SJCRH30 (cell line): ENCODE data around the gene HSDL2. TPM values are rescaled to one million over a fixed set of nuclear protein-coding genes. Genes with fewer than 3 reads are reported as not detected.
A peak's percentile ranks its signal among the peaks of the same experiment; 100 is the strongest.

ENCODE experiments used
- DNase-seq, 2 experiments: peaks; one replicate each; pipeline ENCODE4 v3.0.0-alpha.2; 2015 to 2020
- H3K27ac ChIP-seq: fragments of 250-450 bp; sonication (Bioruptor Pico); 2 replicates; pipeline ENCODE4 v1.5.1; 2020; ENCODE audit warnings: mild to moderate bottlenecking, moderate library complexity
- H3K27me3 ChIP-seq: fragments of 250-450 bp; sonication (Bioruptor Pico); 2 replicates; pipeline ENCODE4 v1.5.1; 2020; ENCODE audit warnings: mild to moderate bottlenecking, moderate library complexity
- H3K36me3 ChIP-seq: fragments of 250-450 bp; sonication (Bioruptor Pico); 2 replicates; pipeline ENCODE4 v1.5.1; 2020; ENCODE audit warnings: mild to moderate bottlenecking, moderate library complexity
- H3K4me1 ChIP-seq: fragments of 250-450 bp; sonication (Bioruptor Pico); 2 replicates; pipeline ENCODE4 v1.5.1; 2020; ENCODE audit warnings: mild to moderate bottlenecking, moderate library complexity
- H3K4me3 ChIP-seq: fragments of 250-450 bp; sonication (Bioruptor Pico); 2 replicates; pipeline ENCODE4 v1.5.1; 2020; ENCODE audit warnings: mild to moderate bottlenecking, moderate library complexity
- H3K9me3 ChIP-seq: fragments of 250-450 bp; sonication (Bioruptor Pico); replicated peaks from 2 replicates; pipeline ENCODE4 v1.5.1; 2020; ENCODE audit warnings: mild to moderate bottlenecking, moderate library complexity
- total RNA-seq: library from RNA; depleted of rRNA; stranded (reverse); fragments of >200 nt; shearing (Covaris generic); gene quantifications from 2 replicates; pipeline ENCODE4 v1.2.3, GENCODE V29; 2014; rRNA removed

The HSDL2 gene
- total RNA-seq: 39.0 and 41.4 TPM in 2 replicates

- H3K27ac ChIP-seq: peak within 1 kb of the TSS; percentile 90
- no peaks in the 10 kb centered on the region; the same call in 1 of the 2 replicates for H3K9me3 ChIP-seq
- H3K4me1 ChIP-seq: peaks cover 15% of the 10 kb centered on the region
- H3K27me3 ChIP-seq: no peaks in the 10 kb centered on the region
- peak in 1 of 2 experiments; percentile 33 for DNase-seq
- H3K36me3 ChIP-seq: 0 out of 2 replicates have a peak, but pooled peaks cover 2% of the 10 kb centered on the region
- peak within 1 kb of the TSS; percentile 79 for H3K4me3 ChIP-seq
These were observed at the start of gene HSDL2 for GRCh38 chr9:112380102-112380824. TSS of gene HSDL2 (plus strand) at chr9:112380108. CDS start at chr9:112380164, 56 bp downstream.

- Histone ChIP-seq H3K27me3 (no peaks in the 10 kb centered on the region), H3K4me3 (peak overlapping the region; percentile 96), H3K27ac (peak overlapping the region; percentile 75; the same call in 1 of the 2 replicates), H3K4me1 (peaks cover 14% of the 10 kb centered on the region), H3K36me3 (no peaks in the 10 kb centered on the region), H3K9me3 (no peaks in the 10 kb centered on the region)
- DNase-seq: peak in 1 of 2 experiments; percentile 38
These were observed 48.3 kb upstream of the HSDL2 start for GRCh38 chr9:112331674-112331952.

GRCh38 chr9:112332214-112332613, 47.7 kb upstream of the HSDL2 start:
- no peak for DNase-seq
- Histone ChIP-seq H3K27ac (peak overlapping the region; percentile 75), H3K27me3 (no peaks in the 10 kb centered on the region)

GRCh38 chr9:112332674-112332976, 47.3 kb upstream of the HSDL2 start:
- H3K27ac ChIP-seq: peak overlapping the region; percentile 75
- H3K4me1 ChIP-seq: peaks cover 11% of the 10 kb centered on the region; the same call in 1 of the 2 replicates
- H3K4me3 ChIP-seq: peak overlapping the region; percentile 96
- no peaks in the 10 kb centered on the region for H3K27me3 ChIP-seq
- no peaks in the 10 kb centered on the region for H3K36me3 ChIP-seq
- no peak for DNase-seq
- no peaks in the 10 kb centered on the region for H3K9me3 ChIP-seq

More at GRCh38 chr9:112332214-112332613, 47.7 kb upstream of the HSDL2 start:
- no peaks in the 10 kb centered on the region for H3K36me3 ChIP-seq
- peak overlapping the region; percentile 96 for H3K4me3 ChIP-seq
- H3K9me3 ChIP-seq: no peaks in the 10 kb centered on the region
- H3K4me1 ChIP-seq: peaks cover 11% of the 10 kb centered on the region; the same call in 1 of the 2 replicates

- Histone ChIP-seq H3K36me3 (no peaks in the 10 kb centered on the region), H3K27ac (peak within 1 kb of the TSS; percentile 75), H3K27me3 (no peaks in the 10 kb centered on the region), H3K4me3 (peak within 1 kb of the TSS; percentile 96), H3K9me3 (no peaks in the 10 kb centered on the region), H3K4me1 (peaks cover 11% of the 10 kb centered on the region; the same call in 1 of the 2 replicates)
- DNase-seq: peak; percentile 85
These were observed 46.8 kb upstream of the HSDL2 start, which contains the start of gene PTBP3 for GRCh38 chr9:112332977-112333638. TSS of gene PTBP3 (minus strand) at chr9:112333619. CDS start at chr9:112297865, 35,754 bp downstream.

- Histone ChIP-seq H3K27me3 (no peaks in the 10 kb centered on the region), H3K4me1 (peaks cover 11% of the 10 kb centered on the region; the same call in 1 of the 2 replicates), H3K9me3 (no peaks in the 10 kb centered on the region), H3K4me3 (peak overlapping the region; percentile 96), H3K36me3 (no peaks in the 10 kb centered on the region), H3K27ac (peak overlapping the region; percentile 75)
- DNase-seq: peak; percentile 96 to 97
These were observed 46.1 kb upstream of the HSDL2 start for GRCh38 chr9:112333639-112334431.

- Histone ChIP-seq H3K9me3 (no peaks in the 10 kb centered on the region), H3K27me3 (no peaks in the 10 kb centered on the region), H3K4me3 (peak overlapping the region; percentile 68), H3K27ac (peak overlapping the region; percentile 63), H3K36me3 (no peaks in the 10 kb centered on the region), H3K4me1 (peaks cover 11% of the 10 kb centered on the region; the same call in 1 of the 2 replicates)
- DNase-seq: peak in 1 of 2 experiments; percentile 42
These were observed 45.5 kb upstream of the HSDL2 start for GRCh38 chr9:112334432-112334841.

- no peaks in the 10 kb centered on the region for H3K9me3 ChIP-seq
- no peak for DNase-seq
- no peak overlapping the region for H3K4me3 ChIP-seq
- H3K4me1 ChIP-seq: peaks cover 11% of the 10 kb centered on the region
- no peaks in the 10 kb centered on the region for H3K36me3 ChIP-seq
- H3K27ac ChIP-seq: no peak overlapping the region
- no peaks in the 10 kb centered on the region for H3K27me3 ChIP-seq
These were observed 42.4 kb upstream of the HSDL2 start for GRCh38 chr9:112337547-112337946.

- Histone ChIP-seq H3K27ac (no peak overlapping the region), H3K4me3 (no peak overlapping the region), H3K36me3 (no peaks in the 10 kb centered on the region), H3K4me1 (peaks cover 11% of the 10 kb centered on the region), H3K9me3 (no peaks in the 10 kb centered on the region), H3K27me3 (no peaks in the 10 kb centered on the region)
- DNase-seq: no peak
These were observed 41.3 kb upstream of the HSDL2 start for GRCh38 chr9:112338561-112338960.

GRCh38 chr9:112339886-112340285, 40.0 kb upstream of the HSDL2 start:
- no peaks in the 10 kb centered on the region; the same call in 1 of the 2 replicates for H3K9me3 ChIP-seq
- H3K27me3 ChIP-seq: no peaks in the 10 kb centered on the region
- no peak overlapping the region for H3K27ac ChIP-seq
- DNase-seq: no peak
- peaks cover 8% of the 10 kb centered on the region for H3K4me1 ChIP-seq
- H3K4me3 ChIP-seq: no peak overlapping the region
- no peaks in the 10 kb centered on the region for H3K36me3 ChIP-seq

GRCh38 chr9:112341730-112342129, 38.2 kb upstream of the HSDL2 start:
- Histone ChIP-seq H3K27ac (no peak overlapping the region), H3K27me3 (no peaks in the 10 kb centered on the region), H3K4me3 (no peak overlapping the region), H3K36me3 (no peaks in the 10 kb centered on the region), H3K9me3 (no peaks in the 10 kb centered on the region; the same call in 1 of the 2 replicates), H3K4me1 (peaks cover 8% of the 10 kb centered on the region; the same call in 1 of the 2 replicates)
- DNase-seq: no peak

GRCh38 chr9:112348257-112349007, 31.5 kb upstream of the HSDL2 start:
- Histone ChIP-seq H3K27me3 (no peaks in the 10 kb centered on the region), H3K4me3 (no peak overlapping the region), H3K27ac (no peak overlapping the region), H3K36me3 (no peaks in the 10 kb centered on the region), H3K9me3 (no peaks in the 10 kb centered on the region; the same call in 1 of the 2 replicates), H3K4me1 (no peaks in the 10 kb centered on the region)
- DNase-seq: no peak

GRCh38 chr9:112349008-112349333, 30.9 kb upstream of the HSDL2 start:
- Histone ChIP-seq H3K9me3 (no peaks in the 10 kb centered on the region; the same call in 1 of the 2 replicates), H3K27me3 (no peaks in the 10 kb centered on the region), H3K4me1 (0 out of 2 replicates have a peak, but pooled peaks cover under 1% of the 10 kb centered on the region), H3K27ac (no peak overlapping the region), H3K36me3 (no peaks in the 10 kb centered on the region), H3K4me3 (no peak overlapping the region)
- DNase-seq: no peak

- H3K27me3 ChIP-seq: 0 out of 2 replicates have a peak, but pooled peaks cover 2% of the 10 kb centered on the region
- no peak overlapping the region for H3K27ac ChIP-seq
- H3K4me1 ChIP-seq: 0 out of 2 replicates have a peak, but pooled peaks cover 8% of the 10 kb centered on the region
- no peak for DNase-seq
- H3K4me3 ChIP-seq: no peak overlapping the region
- H3K9me3 ChIP-seq: no peaks in the 10 kb centered on the region; the same call in 1 of the 2 replicates
- H3K36me3 ChIP-seq: no peaks in the 10 kb centered on the region
These were observed 28.7 kb upstream of the HSDL2 start for GRCh38 chr9:112351184-112351583.
